T-helper 22 cell (primary cell): ENCODE measurements around the gene TBC1D19.
"Not testable (repeated sequence)": the region's sequence is repeated elsewhere in the genome, so short reads cannot be mapped to it uniquely, and the experiment has no call there.

ENCODE experiments used
- DNase-seq: peaks from one replicate; pipeline ENCODE4 v3.0.0-alpha.2; 2020; ENCODE audit warnings: low read depth

Gene TBC1D19

GRCh38 chr4:26601204-26601603 lies 17.3 kb downstream of the TBC1D19 start:
- no peak for DNase-seq

GRCh38 chr4:26607776-26608175 lies 23.9 kb downstream of the TBC1D19 start:
- no peak for DNase-seq

GRCh38 chr4:26609391-26609790 lies 25.5 kb downstream of the TBC1D19 start:
- no peak for DNase-seq

- DNase-seq: no peak
Measured at GRCh38 chr4:26609868-26610267, 26.0 kb downstream of the TBC1D19 start.

GRCh38 chr4:26611372-26611771 lies 27.5 kb downstream of the TBC1D19 start:
- DNase-seq: no peak

GRCh38 chr4:26611885-26612284 lies 28.0 kb downstream of the TBC1D19 start:
- DNase-seq: no peak

- no peak for DNase-seq
Measured at GRCh38 chr4:26613237-26613636, 29.4 kb downstream of the TBC1D19 start.

GRCh38 chr4:26613735-26614134 lies 29.9 kb downstream of the TBC1D19 start:
- no peak for DNase-seq

- no peak for DNase-seq
Measured at GRCh38 chr4:26619784-26620183, 35.9 kb downstream of the TBC1D19 start.

- no peak for DNase-seq
Measured at GRCh38 chr4:26621366-26621765, 37.5 kb downstream of the TBC1D19 start.

- no peak for DNase-seq
Measured at GRCh38 chr4:26622913-26623312, 39.0 kb downstream of the TBC1D19 start.

GRCh38 chr4:26626658-26627057 lies 42.8 kb downstream of the TBC1D19 start:
- DNase-seq: not testable (repeated sequence)

GRCh38 chr4:26632916-26633315 lies 49.0 kb downstream of the TBC1D19 start:
- DNase-seq: no peak

GRCh38 chr4:26634237-26634636 lies 50.4 kb downstream of the TBC1D19 start:
- DNase-seq: no peak

GRCh38 chr4:26636458-26636857 lies 52.6 kb downstream of the TBC1D19 start:
- no peak for DNase-seq

- not testable (repeated sequence) for DNase-seq
Measured at GRCh38 chr4:26640639-26641038, 56.8 kb downstream of the TBC1D19 start.

GRCh38 chr4:26647523-26648224 lies 63.8 kb downstream of the TBC1D19 start:
- DNase-seq: no peak

GRCh38 chr4:26648260-26648659 lies 64.4 kb downstream of the TBC1D19 start:
- no peak for DNase-seq

GRCh38 chr4:26660261-26660660 lies 76.4 kb downstream of the TBC1D19 start:
- no peak for DNase-seq

- no peak for DNase-seq
Measured at GRCh38 chr4:26663888-26664287, 80.0 kb downstream of the TBC1D19 start.

GRCh38 chr4:26670903-26671537 lies 87.1 kb downstream of the TBC1D19 start:
- no peak for DNase-seq

- not testable (repeated sequence) for DNase-seq
Measured at GRCh38 chr4:26679040-26679695, 95.3 kb downstream of the TBC1D19 start.

- DNase-seq: no peak
Measured at GRCh38 chr4:26682436-26682835, 98.6 kb downstream of the TBC1D19 start.
